Dermis blood vessel endothelial cell (primary cell): ENCODE results near the gene PPAN. TPM values are rescaled to one million over a fixed set of nuclear protein-coding genes. Genes with fewer than 3 reads are reported as not detected.

ENCODE experiments used
- DNase-seq: peaks from one replicate; pipeline ENCODE4 v3.0.0; 2010
- total RNA-seq: library from RNA; depleted of rRNA; stranded (reverse); fragments of >200 nt; gene quantifications from 2 replicates; pipeline ENCODE4 v1.2.3, GENCODE V29; 2014

PPAN gene
- total RNA-seq, 1 donor from 2014 or later = 25.4 TPM

DNA sequence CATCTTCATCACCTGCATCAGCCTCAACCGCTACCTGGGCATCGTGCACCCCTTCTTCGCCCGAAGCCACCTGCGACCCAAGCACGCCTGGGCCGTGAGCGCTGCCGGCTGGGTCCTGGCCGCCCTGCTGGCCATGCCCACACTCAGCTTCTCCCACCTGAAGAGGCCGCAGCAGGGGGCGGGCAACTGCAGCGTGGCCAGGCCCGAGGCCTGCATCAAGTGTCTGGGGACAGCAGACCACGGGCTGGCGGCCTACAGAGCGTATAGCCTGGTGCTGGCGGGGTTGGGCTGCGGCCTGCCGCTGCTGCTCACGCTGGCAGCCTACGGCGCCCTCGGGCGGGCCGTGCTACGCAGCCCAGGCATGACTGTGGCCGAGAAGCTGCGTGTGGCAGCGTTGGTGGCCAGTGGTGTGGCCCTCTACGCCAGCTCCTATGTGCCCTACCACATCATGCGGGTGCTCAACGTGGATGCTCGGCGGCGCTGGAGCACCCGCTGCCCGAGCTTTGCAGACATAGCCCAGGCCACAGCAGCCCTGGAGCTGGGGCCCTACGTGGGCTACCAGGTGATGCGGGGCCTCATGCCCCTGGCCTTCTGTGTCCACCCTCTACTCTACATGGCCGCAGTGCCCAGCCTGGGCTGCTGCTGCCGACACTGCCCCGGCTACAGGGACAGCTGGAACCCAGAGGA, 7.9 kb downstream of the PPAN start:
- no peak for DNase-seq

DNA sequence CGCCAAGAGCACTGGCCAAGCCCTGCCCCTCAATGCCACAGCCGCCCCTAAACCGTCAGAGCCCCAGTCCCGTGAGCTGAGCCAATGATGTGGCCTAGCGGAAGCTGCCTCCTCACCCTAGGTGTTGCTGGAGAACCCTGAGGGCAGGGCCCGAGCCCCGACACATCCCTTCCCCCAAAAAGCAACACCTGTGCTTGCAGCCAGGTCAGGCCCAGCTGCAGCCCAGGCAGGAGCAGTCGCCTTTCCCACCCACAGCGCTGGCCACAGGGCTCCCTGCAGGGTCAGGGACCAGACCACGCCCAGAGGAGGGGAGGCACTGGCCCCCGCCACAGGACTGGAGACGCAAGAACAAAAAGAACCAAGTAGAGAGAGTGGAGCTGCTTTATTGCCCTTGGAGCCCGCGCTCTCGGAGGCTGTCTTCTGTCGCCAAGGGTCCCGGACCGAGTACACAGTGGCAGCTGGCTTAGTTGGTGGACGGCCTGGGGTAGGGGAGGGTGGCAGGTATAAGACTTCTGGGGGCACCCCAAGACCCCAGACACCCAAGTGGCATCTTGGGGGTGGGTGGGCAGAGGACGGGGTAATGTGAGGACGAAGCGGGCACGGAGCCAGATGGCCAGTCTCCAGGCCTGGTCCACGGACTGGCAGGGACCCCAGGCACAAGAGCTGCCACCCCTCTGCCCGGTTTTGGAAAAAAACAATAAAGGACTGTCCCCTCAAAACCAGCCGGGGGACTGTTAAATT, 8.7 kb downstream of the PPAN start:
- DNase-seq = no peak

DNA sequence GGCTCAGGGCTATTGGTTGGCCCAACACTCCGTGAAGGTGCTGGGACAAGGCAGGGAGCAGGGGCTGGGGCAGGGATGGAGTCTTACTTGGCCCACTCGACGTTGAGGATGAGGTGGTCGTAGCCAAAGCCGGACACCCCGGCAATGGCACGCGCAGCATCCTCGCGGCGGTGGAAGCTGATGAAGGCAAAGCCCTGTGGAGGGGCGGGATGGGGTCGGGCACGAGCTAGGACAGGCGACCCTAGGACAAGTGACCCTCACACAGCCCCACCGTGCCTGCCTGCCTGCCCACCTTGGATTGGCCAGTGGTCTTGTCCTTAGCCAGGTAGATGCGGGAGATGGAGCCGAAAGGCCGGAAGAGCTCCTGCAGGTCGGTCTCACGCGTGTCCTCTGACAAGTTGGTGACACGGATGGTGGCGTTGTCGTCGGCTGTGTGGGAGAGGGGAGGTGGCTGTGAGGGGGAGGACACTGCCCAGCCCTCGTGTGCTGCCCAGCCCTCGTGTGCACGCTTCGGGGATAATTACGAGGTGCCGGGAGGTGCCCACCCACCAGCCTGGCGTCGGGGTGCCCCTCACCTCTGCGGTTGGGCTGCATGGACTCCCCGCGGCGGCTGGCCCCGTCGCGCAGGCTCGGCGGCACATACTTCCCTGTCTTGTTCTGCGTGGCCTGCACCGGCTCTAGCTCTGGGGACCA, 9.4 kb downstream of the PPAN start:
- DNase-seq = no peak

DNA sequence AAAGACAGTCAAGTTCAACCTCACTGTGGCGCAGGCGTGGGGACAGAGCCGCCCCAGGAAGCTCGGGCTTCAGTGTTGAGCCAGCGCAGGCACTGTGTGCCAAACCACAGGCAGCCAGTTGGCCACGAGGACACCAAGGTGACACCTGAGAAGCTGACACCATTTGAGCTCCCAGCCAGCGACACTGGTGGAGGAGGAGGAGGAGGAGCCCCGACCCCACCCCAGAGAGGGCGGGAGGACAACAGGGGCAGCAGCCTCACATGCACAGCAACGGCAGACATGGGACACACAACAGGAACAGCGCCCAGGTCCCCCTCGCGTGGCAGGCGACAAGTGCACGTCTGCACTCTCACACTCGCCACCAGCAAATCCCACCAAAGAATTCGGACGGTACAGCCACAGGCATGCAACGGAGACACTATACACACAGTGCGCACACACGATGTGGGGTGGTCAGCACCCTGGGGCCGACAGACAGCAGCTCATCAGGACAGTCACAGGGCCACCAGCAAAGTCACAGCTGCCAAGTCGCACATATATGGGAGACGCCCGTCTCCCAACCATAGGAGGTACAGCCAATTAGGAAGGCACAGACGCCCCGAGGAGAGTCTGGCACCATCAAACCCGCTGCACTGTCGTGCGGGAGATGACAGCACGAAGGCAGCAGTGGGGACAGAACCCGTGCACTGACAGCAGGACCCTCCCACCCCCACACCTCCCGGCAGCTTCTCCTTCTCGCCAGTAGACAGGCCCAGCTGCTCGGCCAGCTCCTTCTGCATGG, 10.1 kb downstream of the PPAN start:
- DNase-seq = no peak

DNA sequence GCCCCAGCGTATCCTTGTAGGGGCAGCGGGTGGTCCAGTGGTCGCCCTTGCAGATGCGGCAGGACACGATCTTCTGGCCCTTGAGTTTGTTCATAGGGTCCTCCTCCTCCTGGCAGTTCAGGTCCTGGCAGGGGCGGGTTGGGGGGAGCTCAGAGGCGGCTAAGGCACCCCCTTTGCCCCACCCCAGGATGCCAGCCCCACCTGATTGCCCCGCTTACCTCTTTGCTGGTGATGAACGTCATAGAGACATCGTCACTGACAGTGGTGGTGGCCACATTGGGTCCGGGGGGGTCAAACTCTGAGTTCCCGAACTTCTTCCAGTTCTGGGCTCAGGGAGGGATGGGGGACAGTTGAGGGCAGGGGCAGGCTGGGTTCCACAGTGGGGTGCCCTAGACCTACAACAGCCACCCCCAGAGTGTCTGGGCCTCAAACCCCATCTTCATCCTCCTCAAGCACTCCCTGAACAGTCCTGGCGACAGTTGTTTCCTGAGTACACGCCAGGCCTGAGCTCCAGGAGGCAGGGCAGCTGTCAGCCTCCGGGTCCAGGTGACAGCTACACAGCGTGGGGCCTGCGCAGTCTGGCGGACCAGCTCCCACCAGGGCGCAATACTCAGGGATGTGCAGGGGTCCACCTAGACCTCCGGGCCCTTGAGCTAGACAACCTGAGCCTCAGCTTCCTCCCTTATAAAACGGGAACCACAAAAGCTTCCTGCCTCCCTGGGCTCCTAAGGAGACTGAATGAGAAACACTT, 10.9 kb downstream of the PPAN start:
- DNase-seq = no peak

DNA sequence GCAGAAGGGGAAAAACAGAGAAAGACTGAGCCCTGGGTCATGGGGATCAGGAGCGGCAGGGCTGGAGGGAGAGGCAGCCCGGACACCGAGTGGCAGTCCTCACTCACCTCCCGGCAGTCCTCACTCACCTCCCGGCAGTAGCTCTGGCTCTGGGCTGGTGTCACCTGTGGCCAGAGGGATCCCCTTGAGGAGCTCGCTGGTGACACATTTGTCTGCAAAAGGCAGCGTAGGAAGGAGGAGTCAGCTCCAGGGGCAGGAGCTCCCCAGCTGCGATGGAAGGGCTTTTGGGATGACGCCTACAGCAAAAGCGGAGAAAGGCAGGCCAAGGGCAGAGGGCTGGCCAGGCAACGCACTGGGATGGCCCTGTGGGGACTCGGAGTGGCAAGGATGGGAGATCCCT, 12.8 kb downstream of the PPAN start:
- no peak for DNase-seq

DNA sequence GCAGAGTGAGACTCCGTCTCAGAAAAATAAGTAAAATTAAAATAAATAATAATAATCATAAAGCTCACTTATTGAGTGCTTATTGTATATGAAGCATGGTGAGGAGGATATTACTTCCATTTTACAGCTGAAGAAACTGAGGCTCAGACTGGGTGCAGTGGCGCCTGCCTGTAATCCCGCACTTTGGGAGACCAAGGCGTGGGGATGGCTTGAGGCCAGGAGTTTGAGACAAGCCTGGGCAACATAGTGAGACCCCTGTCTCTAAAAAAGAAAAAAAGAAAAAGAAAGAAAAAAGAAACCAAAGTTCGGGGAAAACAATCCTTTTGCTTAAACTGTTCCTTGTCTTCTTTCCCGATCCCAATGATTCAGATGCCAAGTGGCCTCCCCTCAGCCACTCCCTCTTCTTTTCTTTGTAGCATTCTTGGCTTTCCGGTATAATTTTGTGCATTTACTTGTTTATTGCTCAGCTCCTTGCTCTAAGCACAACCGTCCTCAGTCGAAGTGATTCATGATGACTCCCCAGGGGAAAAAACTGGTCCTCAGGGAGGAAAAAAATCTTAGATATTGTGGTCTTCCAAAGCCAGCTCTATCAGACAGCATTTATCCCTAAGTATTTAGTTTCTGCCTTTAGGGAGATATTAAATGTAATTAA, 14.5 kb downstream of the PPAN start:
- peak; percentile 46 for DNase-seq

DNA sequence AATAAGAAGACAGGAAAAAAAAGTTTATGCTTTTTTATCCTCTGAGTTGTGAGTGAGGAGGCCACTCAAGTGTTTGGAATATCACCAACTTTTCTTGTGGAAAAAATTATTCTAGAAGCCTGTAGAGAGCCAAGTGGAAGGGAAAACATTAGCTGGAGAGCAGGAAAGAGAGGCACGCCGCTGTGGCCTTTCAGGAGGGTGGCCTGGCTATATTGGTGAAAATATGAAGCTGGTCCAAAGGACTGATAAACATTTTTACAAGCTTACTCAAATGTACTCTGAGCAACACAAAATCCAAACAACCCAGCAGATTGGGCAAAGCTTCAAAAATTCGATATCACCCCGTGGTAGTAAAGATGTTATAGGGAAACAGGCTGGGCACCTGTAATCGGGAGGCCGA, 15.9 kb downstream of the PPAN start:
- DNase-seq = no peak

DNA sequence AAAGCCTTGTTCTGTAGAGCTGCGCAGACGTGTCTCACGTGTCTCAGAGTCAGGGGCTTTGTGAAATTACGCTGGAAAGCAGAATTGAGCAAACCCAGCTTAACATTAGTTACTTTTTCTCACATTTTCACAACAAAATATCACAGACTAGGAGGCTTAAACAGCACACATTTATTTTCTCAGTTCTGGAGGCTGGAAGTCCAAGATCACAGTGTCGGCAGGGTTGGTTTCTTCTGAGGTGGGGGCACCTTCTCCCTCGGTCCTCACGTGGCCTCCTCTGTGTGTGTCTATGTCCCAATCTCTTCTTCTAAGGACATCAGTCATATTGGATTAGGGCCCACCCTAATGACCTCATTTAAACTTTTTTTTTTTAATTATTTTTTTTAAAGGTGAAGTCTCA, 18.3 kb downstream of the PPAN start:
- DNase-seq = no peak

DNA sequence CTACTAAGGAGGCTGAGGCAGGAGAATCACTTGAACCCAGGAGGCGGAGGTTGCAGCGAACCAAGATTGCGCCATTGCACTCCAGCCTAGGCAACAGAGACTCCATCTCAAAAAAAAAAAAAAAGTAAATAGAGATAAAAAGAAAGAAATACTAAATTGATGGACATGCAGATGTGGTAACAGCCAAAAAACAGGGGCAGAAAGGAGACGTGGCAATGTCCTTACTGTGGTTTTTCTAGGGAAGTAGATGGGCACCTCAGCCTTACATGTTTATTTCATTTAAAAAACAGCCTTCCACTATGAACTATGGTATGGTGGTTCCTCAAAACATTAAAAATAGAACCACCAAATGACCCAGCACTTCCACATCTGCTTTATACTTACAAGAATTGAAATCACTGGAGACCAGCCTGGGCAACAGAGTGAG, 20.1 kb downstream of the PPAN start:
- DNase-seq = no peak

DNA sequence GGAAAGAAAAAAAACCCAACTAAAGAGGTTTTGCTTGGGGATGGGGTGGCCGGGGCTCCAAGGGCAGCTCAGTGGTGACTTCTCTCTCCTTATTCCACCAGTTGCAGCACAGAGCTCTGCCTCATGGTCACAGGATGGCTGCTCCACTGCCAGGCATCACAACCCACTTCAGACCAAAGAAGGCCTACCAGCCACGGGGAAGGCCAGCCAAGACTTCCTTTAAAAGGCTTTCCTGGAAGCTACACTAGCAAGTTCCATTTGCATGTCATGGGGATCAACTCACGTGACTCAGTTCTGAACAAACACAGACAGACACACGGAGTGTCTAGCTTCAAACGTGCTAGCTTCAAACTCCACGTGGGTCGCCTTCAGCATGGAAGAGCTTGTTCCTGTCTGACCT, 26.7 kb downstream of the PPAN start:
- no peak for DNase-seq

DNA sequence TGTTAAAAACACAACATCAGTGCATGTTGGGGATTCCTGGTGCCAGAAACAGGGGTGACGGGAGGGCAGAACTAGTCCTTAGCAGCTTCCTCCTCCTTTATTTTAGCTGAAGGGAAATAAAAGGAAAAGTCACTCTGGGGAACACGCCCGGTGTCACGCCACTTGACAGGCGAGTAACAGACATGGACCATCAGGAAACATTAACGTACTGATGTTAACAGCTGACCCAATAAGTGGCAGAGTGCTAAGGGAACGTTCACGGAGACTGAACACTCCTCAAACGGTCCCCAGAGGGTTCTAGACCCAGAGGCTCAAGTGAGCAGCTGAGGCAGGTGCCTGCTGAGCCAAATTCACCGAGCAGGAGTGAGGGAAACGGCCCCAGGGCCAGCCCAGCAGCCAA, 27.4 kb downstream of the PPAN start:
- DNase-seq = no peak

DNA sequence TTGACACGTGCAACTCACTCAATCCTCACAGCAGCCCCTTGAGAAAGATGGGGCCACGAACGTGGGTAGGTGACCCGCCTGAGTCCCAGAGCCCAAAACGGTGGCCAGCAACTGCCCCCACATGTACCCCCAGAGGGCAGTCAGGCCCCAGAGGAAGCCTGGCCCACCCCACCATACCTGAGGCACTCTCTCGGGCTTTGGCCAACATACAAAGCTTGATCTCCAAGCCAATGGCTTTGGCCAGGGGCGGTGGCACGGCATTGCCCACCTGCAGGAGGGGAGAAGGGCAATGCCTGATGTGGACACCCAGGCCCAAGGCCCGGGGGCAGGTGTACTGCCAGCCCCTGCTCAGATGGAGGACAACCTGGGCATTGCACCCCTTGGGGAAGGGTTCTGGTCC, 27.9 kb downstream of the PPAN start:
- DNase-seq = no peak

DNA sequence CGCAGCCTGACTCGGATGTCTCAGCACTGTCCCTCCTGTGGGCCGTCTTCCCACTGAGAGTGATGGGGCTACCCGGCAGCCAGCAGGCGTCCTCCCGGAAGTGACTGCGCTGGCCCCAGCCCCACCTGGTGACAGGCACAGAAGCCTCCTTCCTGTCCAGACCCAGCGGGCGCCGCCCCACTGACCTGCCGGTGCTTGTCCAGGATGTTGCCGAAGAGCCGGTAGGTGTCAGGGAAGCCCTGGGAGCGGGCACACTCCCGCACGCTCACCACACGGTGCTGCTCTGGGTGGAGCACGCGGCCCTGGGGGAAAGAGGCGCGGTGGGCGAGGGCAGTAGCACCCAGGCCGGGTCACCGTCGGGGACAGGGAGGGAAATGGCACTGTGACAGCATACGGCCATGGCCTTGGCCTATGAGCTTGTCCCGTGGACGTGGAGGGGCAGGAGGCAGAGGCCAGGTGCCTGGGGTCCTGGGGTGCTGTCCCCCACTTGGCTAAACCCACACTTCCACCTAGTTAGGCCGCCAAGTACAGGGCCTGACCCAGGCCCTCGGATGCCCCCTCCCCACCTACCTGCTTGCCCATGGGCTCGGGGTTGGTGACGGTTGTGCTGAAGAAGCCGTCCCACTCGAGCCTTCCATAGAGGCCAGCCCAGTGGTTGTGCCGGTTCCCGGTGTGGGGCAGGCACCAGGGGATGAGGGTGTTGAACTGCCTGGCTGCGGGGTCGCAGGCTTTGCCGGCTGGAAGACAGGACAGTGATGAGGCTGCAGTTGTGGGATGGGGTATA, 29.6 kb downstream of the PPAN start:
- no peak for DNase-seq

DNA sequence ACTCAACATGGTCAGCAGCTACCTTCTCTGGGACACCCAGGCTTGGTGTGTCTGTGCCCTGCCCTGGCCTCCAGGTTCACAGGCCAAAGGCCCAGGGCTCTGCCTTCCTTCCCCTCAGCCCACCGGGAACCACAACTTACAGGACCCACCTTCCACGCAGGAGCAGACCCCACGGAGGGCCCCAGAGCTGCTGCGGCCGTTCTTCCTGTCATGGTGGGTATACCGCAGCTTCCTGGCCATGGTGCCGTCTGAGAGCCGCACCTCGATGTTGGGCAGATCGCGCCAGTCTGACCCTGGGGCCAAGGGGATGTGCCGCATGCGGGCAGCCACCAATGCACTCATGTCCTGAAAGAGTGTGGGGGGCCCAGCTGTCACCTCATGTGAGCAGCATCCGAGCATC, 30.8 kb downstream of the PPAN start:
- DNase-seq = no peak

DNA sequence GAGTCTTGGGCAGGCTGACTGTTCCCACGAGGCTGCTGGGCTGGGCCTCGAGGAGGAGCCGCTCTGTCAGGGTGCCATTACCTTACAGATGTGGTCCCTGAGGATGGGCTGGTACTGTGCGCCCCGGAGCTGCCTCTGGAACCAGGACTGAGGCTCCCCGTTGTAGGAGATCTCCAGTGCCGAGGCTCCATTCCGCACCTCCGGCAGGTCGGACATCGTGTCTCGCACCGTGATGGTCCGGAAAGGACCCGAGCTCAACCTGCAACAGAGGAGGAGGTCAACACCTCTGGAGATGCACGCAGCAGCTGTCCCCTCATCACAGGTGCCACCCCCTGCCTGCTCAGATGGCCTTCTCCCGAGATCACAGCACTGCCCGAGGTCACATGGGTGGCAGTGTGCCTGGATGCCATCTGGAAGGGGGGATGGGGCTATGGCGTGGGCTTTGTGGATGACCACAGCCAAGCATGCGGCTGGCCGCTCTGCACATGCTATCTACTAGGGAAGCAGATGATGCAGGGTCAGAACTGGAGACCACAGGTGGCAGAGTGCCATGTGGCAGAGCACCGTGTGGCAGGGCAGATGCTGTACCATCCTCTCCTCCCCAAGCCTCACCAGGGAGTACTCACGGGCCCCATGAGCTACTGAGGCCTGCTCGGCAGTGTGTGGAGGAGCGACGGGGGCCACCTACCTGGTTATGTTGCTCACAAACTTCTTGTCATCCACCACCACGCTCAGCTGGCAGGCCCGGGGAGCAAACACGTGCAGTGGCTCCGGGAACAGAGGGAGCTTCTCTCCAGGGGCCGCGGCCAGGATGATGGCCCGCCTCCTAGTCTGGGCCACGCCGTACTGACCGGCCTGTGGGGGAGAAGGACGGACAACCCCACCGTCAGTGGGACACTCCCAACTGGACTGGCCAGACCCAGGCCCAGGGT, 31.9 kb downstream of the PPAN start:
- DNase-seq = no peak

DNA sequence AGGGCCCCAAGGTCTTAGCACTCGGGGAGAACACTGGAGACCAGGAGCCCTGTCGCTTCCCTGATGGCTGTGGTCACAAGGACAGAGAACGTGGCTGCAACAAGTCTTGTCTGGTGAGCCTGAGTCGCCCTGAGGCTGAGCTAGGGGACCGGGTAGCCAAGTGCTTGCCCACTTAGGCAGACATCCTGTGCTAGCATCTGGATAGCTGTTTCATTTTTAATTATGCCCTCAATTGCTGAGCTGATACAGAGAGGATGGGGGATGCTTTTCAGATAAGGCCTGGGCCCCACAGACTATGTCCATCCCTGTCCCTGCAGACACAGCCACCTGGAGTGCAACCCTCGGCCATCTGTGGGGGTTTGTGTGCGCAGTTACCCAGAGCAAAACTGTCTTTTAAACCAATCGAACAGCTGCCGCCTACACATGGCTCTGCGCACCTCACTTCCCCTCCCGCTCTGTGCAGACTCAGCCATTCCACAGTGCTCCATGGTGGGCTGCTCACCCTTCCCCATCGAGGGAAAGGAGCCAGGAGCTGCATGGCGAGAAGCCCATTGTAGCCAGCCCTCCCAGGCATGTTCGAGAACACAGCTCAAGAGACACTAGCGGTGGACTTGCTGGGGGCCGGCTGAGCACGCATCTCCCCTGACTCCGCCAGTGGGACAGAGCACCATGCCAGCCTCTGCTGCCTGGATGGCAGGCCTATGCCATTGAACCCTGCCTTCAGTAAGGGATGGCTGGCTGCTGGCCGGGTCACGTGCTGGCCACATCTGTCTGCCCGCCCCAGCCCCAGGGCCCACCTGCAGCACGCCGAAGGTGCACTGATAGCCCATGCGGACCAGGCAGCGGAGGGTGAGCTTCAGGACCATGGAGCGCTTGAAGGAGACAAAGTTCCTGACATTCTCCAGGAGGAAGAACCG, 33.0 kb downstream of the PPAN start:
- no peak for DNase-seq

DNA sequence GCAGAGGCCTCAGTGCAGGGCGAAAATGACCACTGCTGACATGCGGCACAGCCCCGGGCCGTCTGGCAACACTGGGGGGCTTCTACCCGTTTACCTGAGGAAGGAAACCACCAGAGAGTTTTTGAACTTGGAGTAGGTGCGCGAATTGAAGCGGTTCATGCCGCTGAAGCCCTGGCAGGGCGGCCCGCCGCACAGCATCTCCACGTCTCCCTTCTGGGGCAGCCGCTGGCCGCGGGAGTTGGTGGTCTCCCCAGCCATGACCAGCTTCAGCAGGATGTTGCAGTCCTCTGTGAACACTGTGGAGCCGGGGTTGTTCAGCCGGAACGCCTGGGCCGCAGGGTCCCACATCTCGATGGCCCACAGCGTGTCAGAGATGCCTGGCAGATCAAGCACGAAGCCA, 33.8 kb downstream of the PPAN start:
- DNase-seq = no peak

DNA sequence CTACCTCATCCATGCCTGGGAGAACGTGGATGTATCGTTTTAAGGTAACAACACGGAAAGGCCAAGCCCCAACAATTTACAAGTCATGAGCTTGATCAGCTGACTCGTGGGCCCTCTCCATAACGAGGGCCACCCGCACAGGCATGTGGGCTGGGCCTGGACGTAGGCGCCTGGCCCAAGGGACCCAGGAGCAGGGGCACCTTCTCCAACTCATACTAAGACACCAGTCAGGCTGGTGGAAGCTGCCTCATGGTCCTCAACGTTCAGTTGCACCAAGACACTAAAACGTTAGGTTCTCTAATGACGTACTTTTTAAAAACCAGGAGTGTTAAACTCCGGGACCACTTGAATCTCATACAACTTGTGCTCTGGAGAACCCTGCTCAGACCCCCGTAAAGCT, 35.3 kb downstream of the PPAN start:
- no peak for DNase-seq
